Liver (tissue), 9 donors: ENCODE data around the gene CDK15. TPM values are rescaled to one million over a fixed set of nuclear protein-coding genes. Genes with fewer than 3 reads are reported as not detected.

Experiments
- DNase-seq: peaks from one replicate; pipeline ENCODE4 v3.0.0-alpha.2; 2017; ENCODE audit warnings: low spot score
- H3K27ac ChIP-seq, 2 donors: one replicate each; pipeline ENCODE4 v1.7.0; 2013; ENCODE audit warnings: inconsistent platforms in 2 of 2, low read length in 2 of 2, control low read depth in 1 of 2, low read depth in 1 of 2, mild to moderate bottlenecking in 1 of 2
- H3K27me3 ChIP-seq, 4 donors: one replicate each; pipeline versions ENCODE4 v1.6.1 to v1.7.0; 2013; ENCODE audit warnings: low read length in 3 of 4, inconsistent platforms in 1 of 4, mild to moderate bottlenecking in 1 of 4, moderate library complexity in 1 of 4; ENCODE audit not compliant: control insufficient read depth in 4 of 4, insufficient read depth in 4 of 4
- H3K36me3 ChIP-seq, 4 donors: one replicate each; pipeline versions ENCODE4 v1.6.1 to v1.7.0; 2013; ENCODE audit warnings: low read length in 3 of 4, mild to moderate bottlenecking in 3 of 4, low read depth in 1 of 4, moderate library complexity in 1 of 4; ENCODE audit not compliant: control insufficient read depth in 4 of 4, insufficient read depth in 3 of 4
- H3K4me1 ChIP-seq, 4 donors: one replicate each; pipeline versions ENCODE4 v1.6.1 to v1.7.0; 2013; ENCODE audit warnings: low read length in 3 of 4, mild to moderate bottlenecking in 3 of 4, moderate library complexity in 1 of 4; ENCODE audit not compliant: control insufficient read depth in 4 of 4, insufficient read depth in 4 of 4
- H3K4me3 ChIP-seq, 3 donors: one replicate each; pipeline versions ENCODE4 v1.6.1 to v1.7.0; 2013; ENCODE audit warnings: low read length in 3 of 3, control low read depth in 1 of 3, low read depth in 1 of 3, mild to moderate bottlenecking in 1 of 3
- H3K9ac ChIP-seq, 2 donors: one replicate each; pipeline ENCODE4 v1.7.0; 2013; ENCODE audit warnings: low read length in 2 of 2, mild to moderate bottlenecking in 2 of 2, moderate library complexity in 2 of 2, control low read depth in 1 of 2, low read depth in 1 of 2
- H3K9me3 ChIP-seq, 4 donors: one replicate each; pipeline versions ENCODE4 v1.6.1 to v1.7.0; 2013; ENCODE audit warnings: low read length in 3 of 4; ENCODE audit not compliant: control insufficient read depth in 4 of 4
- EGR1 ChIP-seq, 2 donors: IDR thresholded peaks; 2 replicates each; pipeline ENCODE4 v1.6.1; 2016 to 2018; ENCODE audit warnings: antibody characterized with exemption in 2 of 2, low read depth in 2 of 2
- FOXA2 ChIP-seq: IDR thresholded peaks from 2 replicates; pipeline ENCODE4 v1.6.1; 2016; ENCODE audit warnings: antibody characterized with exemption
- GABPA ChIP-seq, 2 donors: IDR thresholded peaks in 1 of 2; conservative IDR thresholded peaks in 1 of 2; 2 replicates each; pipeline ENCODE4 v1.6.1; 2016; ENCODE audit warnings: antibody characterized with exemption in 2 of 2, mild to moderate bottlenecking in 1 of 2, moderate library complexity in 1 of 2
- HNF4A ChIP-seq, 2 donors: conservative IDR thresholded peaks; 2 replicates each; pipeline ENCODE4 v1.6.1; 2016; ENCODE audit warnings: antibody characterized with exemption in 2 of 2, mild to moderate bottlenecking in 2 of 2
- HNF4G ChIP-seq: IDR thresholded peaks from 2 replicates; pipeline ENCODE4 v1.6.1; 2016; ENCODE audit warnings: antibody characterized with exemption
- MAX ChIP-seq: IDR thresholded peaks from 2 replicates; pipeline ENCODE4 v1.6.1; 2016; ENCODE audit warnings: antibody characterized with exemption
- NR2F2 ChIP-seq: IDR thresholded peaks from 2 replicates; pipeline ENCODE4 v1.6.1; 2016; ENCODE audit warnings: antibody characterized with exemption
- SP1 ChIP-seq: IDR thresholded peaks from 2 replicates; pipeline ENCODE4 v1.6.1; 2018; ENCODE audit warnings: antibody characterized with exemption, mild to moderate bottlenecking
- TAF1 ChIP-seq: conservative IDR thresholded peaks from 2 replicates; pipeline ENCODE4 v1.6.1; 2016; ENCODE audit warnings: antibody characterized with exemption, mild to moderate bottlenecking
- YY1 ChIP-seq: IDR thresholded peaks from 2 replicates; pipeline ENCODE4 v1.6.1; 2016; ENCODE audit warnings: antibody characterized with exemption, mild to moderate bottlenecking
- ZBTB33 ChIP-seq: IDR thresholded peaks from 2 replicates; pipeline ENCODE4 v1.6.1; 2016; ENCODE audit warnings: antibody characterized with exemption
- WGBS: extraction: QIAGEN DNeasy Blood & Tissue Kit; methylation state at CpG from one replicate; pipeline ENCODE4 v1.1.7; 2013; 5-methylcytosine and 5-hydroxymethylcytosine counted together
- polyA plus RNA-seq, 2 donors: library from polyadenylated mRNA; stranded (reverse) in 1 of 2; unstranded in 1 of 2; fragments of 200-250 nt in 1 of 2; fragments of >200 nt in 1 of 2; fragmentation: Nextera tagmentation in 1 of 2; extraction: Ambion mirVana in 1 of 2; gene quantifications; one replicate each; pipeline versions ENCODE4 v1.2.1 to v1.2.3, GENCODE V29; 2013 to 2015
- total RNA-seq, 2 donors: library from RNA; depleted of rRNA; stranded (reverse); fragments of >200 nt; gene quantifications; one replicate each; pipeline ENCODE4 v1.2.3, GENCODE V29; 2014
- TF ChIP-seq, protein P1 (sequence below): IDR thresholded peaks from 2 replicates; pipeline ENCODE4 v1.6.1; 2016; ENCODE audit warnings: antibody characterized with exemption
- TF ChIP-seq, protein P2 (sequence below): IDR thresholded peaks from 2 replicates; pipeline ENCODE4 v1.6.1; 2016; ENCODE audit warnings: antibody characterized with exemption, mild to moderate bottlenecking
- donor health status: healthy.
- donor health status: healthy.
- donor health status: healthy.
- donor health status: healthy.
- donor health status: healthy.

The CDK15 gene
- total and polyA plus RNA-seq, 4 donors: under 0.01 to 0.47 (median 0.06) TPM; not detected in 1

GRCh38 chr2:201820383-201821007, 14.2 kb downstream of the CDK15 start:
- no peaks in the 10 kb centered on the region for H3K4me1 ChIP-seq

GRCh38 chr2:201821080-201821479, 14.7 kb downstream of the CDK15 start:
- H3K27me3 ChIP-seq: no peaks in the 10 kb centered on the region
- no peak overlapping the region for H3K9ac ChIP-seq
- no peak overlapping the region for H3K4me3 ChIP-seq
- WGBS: 84% methylated on average over 5 of the region's 5 CpGs
- DNase-seq: no peak
- H3K9me3 ChIP-seq: no peaks in the 10 kb centered on the region
- H3K36me3 ChIP-seq: no peaks in the 10 kb centered on the region
- H3K4me1 ChIP-seq: no peaks in the 10 kb centered on the region
- H3K27ac ChIP-seq: no peak overlapping the region
- no peak for TF ChIP-seq HNF4G
- TF ChIP-seq NR2F2: no peak
- TF ChIP-seq MAX: no peak
- TF ChIP-seq ZBTB33: no peak
- TF ChIP-seq EGR1 (IDR thresholded peaks at IDR 0.05; ENCODE audit: low read depth in 2 of 2): no peak
- no peak for TF ChIP-seq GABPA (IDR thresholded peaks at IDR 0.05 in 1 of 2, conservative IDR thresholded peaks at IDR 0.05 in 1 of 2)
- no peak for TF ChIP-seq SP1
- no peak for TF ChIP-seq YY1
- TF ChIP-seq HNF4A (conservative IDR thresholded peaks at IDR 0.05): no peak
- TF ChIP-seq FOXA2: no peak
- no peak for TF ChIP-seq TAF1
- TF ChIP-seq, protein P1, sequence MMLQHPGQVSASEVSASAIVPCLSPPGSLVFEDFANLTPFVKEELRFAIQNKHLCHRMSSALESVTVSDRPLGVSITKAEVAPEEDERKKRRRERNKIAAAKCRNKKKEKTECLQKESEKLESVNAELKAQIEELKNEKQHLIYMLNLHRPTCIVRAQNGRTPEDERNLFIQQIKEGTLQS: no peak

More at GRCh38 chr2:201820383-201821007, 14.2 kb downstream of the CDK15 start:
- Histone ChIP-seq H3K27ac (no peak overlapping the region), H3K9ac (no peak overlapping the region), H3K27me3 (no peaks in the 10 kb centered on the region), H3K9me3 (no peaks in the 10 kb centered on the region), H3K4me3 (no peak overlapping the region), H3K36me3 (no peaks in the 10 kb centered on the region)
- 85% methylated on average over 4 of the region's 4 CpGs for WGBS
- DNase-seq: no peak
- TF ChIP-seq MAX: no peak
- no peak for TF ChIP-seq TAF1
- no peak for TF ChIP-seq HNF4A (conservative IDR thresholded peaks at IDR 0.05)
- TF ChIP-seq ZBTB33: no peak
- TF ChIP-seq EGR1 (IDR thresholded peaks at IDR 0.05; ENCODE audit: low read depth in 2 of 2): no peak
- no peak for TF ChIP-seq YY1
- TF ChIP-seq, protein P2, sequence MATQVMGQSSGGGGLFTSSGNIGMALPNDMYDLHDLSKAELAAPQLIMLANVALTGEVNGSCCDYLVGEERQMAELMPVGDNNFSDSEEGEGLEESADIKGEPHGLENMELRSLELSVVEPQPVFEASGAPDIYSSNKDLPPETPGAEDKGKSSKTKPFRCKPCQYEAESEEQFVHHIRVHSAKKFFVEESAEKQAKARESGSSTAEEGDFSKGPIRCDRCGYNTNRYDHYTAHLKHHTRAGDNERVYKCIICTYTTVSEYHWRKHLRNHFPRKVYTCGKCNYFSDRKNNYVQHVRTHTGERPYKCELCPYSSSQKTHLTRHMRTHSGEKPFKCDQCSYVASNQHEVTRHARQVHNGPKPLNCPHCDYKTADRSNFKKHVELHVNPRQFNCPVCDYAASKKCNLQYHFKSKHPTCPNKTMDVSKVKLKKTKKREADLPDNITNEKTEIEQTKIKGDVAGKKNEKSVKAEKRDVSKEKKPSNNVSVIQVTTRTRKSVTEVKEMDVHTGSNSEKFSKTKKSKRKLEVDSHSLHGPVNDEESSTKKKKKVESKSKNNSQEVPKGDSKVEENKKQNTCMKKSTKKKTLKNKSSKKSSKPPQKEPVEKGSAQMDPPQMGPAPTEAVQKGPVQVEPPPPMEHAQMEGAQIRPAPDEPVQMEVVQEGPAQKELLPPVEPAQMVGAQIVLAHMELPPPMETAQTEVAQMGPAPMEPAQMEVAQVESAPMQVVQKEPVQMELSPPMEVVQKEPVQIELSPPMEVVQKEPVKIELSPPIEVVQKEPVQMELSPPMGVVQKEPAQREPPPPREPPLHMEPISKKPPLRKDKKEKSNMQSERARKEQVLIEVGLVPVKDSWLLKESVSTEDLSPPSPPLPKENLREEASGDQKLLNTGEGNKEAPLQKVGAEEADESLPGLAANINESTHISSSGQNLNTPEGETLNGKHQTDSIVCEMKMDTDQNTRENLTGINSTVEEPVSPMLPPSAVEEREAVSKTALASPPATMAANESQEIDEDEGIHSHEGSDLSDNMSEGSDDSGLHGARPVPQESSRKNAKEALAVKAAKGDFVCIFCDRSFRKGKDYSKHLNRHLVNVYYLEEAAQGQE: no peak
- TF ChIP-seq FOXA2: no peak
